ENCODE results near the gene PKLR. TPM values are rescaled to one million over a fixed set of nuclear protein-coding genes. Genes with fewer than 3 reads are reported as not detected.

PKLR gene
- total RNA-seq, 1 experiment from 2014 or later, result 0.17 TPM

DNA sequence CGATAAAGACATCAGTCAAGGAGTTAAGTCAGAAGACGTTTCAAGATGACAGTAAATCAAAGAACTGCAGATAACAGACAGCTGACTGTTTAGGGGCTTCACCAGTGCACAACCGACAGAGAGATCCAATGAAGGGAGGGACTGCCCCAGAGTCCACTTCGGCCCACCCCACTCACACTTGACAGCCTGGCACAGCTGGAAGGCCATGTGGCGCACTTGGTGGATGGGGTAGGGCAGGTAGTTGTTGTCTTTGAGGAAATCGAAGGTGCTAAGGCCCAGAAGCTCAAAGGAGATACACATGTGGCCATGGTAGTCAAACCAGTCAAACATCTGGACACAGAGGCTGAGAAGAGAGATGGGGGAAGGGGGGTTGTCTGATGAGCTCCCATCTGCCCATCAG, 34.7 kb downstream of the PKLR start:
- Histone ChIP-seq H3K79me2 (ENCODE audit: insufficient read depth, low read length) (peaks cover 34% of the 10 kb centered on the region), H3K36me3 (ENCODE audit: control insufficient read depth in 1 of 2, insufficient read depth in 2 of 2, low read length in 2 of 2) (peaks cover 59 to 75% of the 10 kb centered on the region in 2 experiments), H3K4me3 (replicated peaks in 1 of 2; ENCODE audit: low read depth in 1 of 2, low read length in 2 of 2) (no peak overlapping the region), H4K20me1 (ENCODE audit: insufficient read depth) (no peaks in the 10 kb centered on the region), H3K27me3 (ENCODE audit: insufficient read depth, low read length) (no peaks in the 10 kb centered on the region), H3K9ac (ENCODE audit: low read length) (no peak overlapping the region), H3K9me2 (ENCODE audit: insufficient read depth) (no peaks in the 10 kb centered on the region), H3K9me3 (ENCODE audit: control insufficient read depth in 1 of 2, insufficient read depth in 1 of 2, low read depth in 1 of 2, low read length in 2 of 2) (no peaks in the 10 kb centered on the region), H3K4me1 (ENCODE audit: control insufficient read depth in 1 of 2, insufficient read depth in 2 of 2, low read length in 2 of 2) (peaks cover 0 to 7% of the 10 kb centered on the region in 2 experiments; a peak in 3 of 4 replicates), H3K27ac (ENCODE audit: low read depth, low read length) (no peak overlapping the region), H2AFZ (ENCODE audit: low read depth, low read length, poor library complexity, severe bottlenecking) (no peak overlapping the region), H3K4me2 (ENCODE audit: low read length) (no peak overlapping the region)
- no TSS peak for BruUV-seq (replicated peaks)
- TF ChIP-seq CBX3 (IDR thresholded peaks at IDR 0.05; ENCODE audit: low read depth) (no peak), ZFX (IDR thresholded peaks at IDR 0.05) (no peak), EZH2 (IDR thresholded peaks at IDR 0.05) (no peak), YY1 (IDR thresholded peaks at IDR 0.05; ENCODE audit: extremely low read depth, insufficient replicate concordance, low read depth, low read length) (no peak), EGR1 (IDR thresholded peaks at IDR 0.05; ENCODE audit: low read depth) (no peak), POLR2A (IDR thresholded peaks at IDR 0.05; ENCODE audit: borderline replicate concordance, extremely low read depth, insufficient read depth, insufficient read length) (no peak)
- ChIA-PET RAD21 (ENCODE audit: low non-redundant PET in 1 of 2, low total read pairs in 2 of 2, uncharacterized antibody in 2 of 2, unreplicated experiment in 2 of 2) (no interaction called here), CTCF (interaction anchor here (1.1 kb wide), 1 partner anchor 16 kb away, joined by 3 read pairs; no protein-coding TSS in a partner anchor), POLR2A (no interaction called here)
- ATAC-seq, result no peak
- intact Hi-C loops (cut with micrococcal nuclease), result no loop called here
- DNase-seq (ENCODE audit: low read depth, low spot score), result no peak

DNA sequence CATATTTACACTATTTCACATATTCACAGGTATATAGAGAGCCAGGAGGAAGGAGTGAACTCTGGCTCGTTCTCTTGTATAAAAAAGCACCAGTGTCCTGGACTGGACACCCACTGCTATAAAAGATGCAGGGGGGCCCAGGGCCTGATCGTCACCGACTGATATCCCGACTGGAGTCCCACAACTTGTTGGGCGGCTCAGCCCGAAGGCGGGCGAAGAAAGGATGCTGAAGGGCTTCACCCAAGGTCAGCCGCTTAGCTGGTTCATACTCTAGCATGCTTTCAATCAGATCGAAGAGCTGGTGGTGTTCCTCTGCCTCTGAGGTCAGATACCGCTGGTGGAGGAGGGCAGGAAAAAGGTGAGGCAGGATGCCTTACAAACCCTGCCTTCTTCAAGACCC, 38.2 kb downstream of the PKLR start:
- Histone ChIP-seq H3K4me1 (ENCODE audit: control insufficient read depth in 1 of 2, insufficient read depth in 2 of 2, low read length in 2 of 2) (peaks cover 7 to 15% of the 10 kb centered on the region in 2 experiments; a peak in 3 of 4 replicates), H4K20me1 (ENCODE audit: insufficient read depth) (no peaks in the 10 kb centered on the region), H3K9me3 (ENCODE audit: control insufficient read depth in 1 of 2, insufficient read depth in 1 of 2, low read depth in 1 of 2, low read length in 2 of 2) (no peaks in the 10 kb centered on the region), H3K9me2 (ENCODE audit: insufficient read depth) (no peaks in the 10 kb centered on the region), H3K36me3 (ENCODE audit: control insufficient read depth in 1 of 2, insufficient read depth in 2 of 2, low read length in 2 of 2) (peaks cover 43 to 55% of the 10 kb centered on the region in 2 experiments; a peak in 3 of 4 replicates), H3K4me3 (replicated peaks in 1 of 2; ENCODE audit: low read depth in 1 of 2, low read length in 2 of 2) (no peak overlapping the region), H2AFZ (ENCODE audit: low read depth, low read length, poor library complexity, severe bottlenecking) (no peak overlapping the region), H3K79me2 (ENCODE audit: insufficient read depth, low read length) (peaks cover 18% of the 10 kb centered on the region), H3K4me2 (ENCODE audit: low read length) (peak overlapping the region; percentile 93; the same call in 1 of the 2 replicates), H3K27ac (ENCODE audit: low read depth, low read length) (peak overlapping the region; percentile 45; the same call in 1 of the 2 replicates), H3K9ac (ENCODE audit: low read length) (peak overlapping the region; percentile 68), H3K27me3 (ENCODE audit: insufficient read depth, low read length) (no peaks in the 10 kb centered on the region)
- ChIA-PET CTCF (interaction anchor here (1.0 kb wide), 1 partner anchor 12 kb away, joined by 4 read pairs; no protein-coding TSS in a partner anchor), RAD21 (ENCODE audit: low non-redundant PET in 1 of 2, low total read pairs in 2 of 2, uncharacterized antibody in 2 of 2, unreplicated experiment in 2 of 2) (no interaction called here), POLR2A (no interaction called here)
- TF ChIP-seq CBX3 (IDR thresholded peaks at IDR 0.05; ENCODE audit: low read depth) (no peak), POLR2A (IDR thresholded peaks at IDR 0.05; ENCODE audit: borderline replicate concordance, extremely low read depth, insufficient read depth, insufficient read length) (no peak), SP1 (IDR thresholded peaks at IDR 0.05; ENCODE audit: low read depth) (no peak), CEBPB (IDR thresholded peaks at IDR 0.05; ENCODE audit: low read depth) (no peak), ZNF274 (IDR thresholded peaks at IDR 0.05; ENCODE audit: low read depth, low read length) (no peak), POLR2AphosphoS5 (IDR thresholded peaks at IDR 0.05; ENCODE audit: low read depth, low read length) (no peak), SIN3A (IDR thresholded peaks at IDR 0.05; ENCODE audit: low read depth) (no peak)
- TF ChIP-seq, protein P1, sequence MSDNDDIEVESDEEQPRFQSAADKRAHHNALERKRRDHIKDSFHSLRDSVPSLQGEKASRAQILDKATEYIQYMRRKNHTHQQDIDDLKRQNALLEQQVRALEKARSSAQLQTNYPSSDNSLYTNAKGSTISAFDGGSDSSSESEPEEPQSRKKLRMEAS (IDR thresholded peaks at IDR 0.05), result no peak
- intact Hi-C loops (cut with micrococcal nuclease), result no loop called here
- BruUV-seq (replicated peaks), result no TSS peak
- ATAC-seq (no peak), DNase-seq (ENCODE audit: low read depth, low spot score) (no peak)
